Esophagus muscularis mucosa (tissue), 4 donors: ENCODE results near the gene KIR2DL1. TPM values are rescaled to one million over a fixed set of nuclear protein-coding genes. Genes with fewer than 3 reads are reported as not detected.
"Not testable (repeated sequence)": the region's sequence is repeated elsewhere in the genome, so short reads cannot be mapped to it uniquely, and the experiment has no call there.

Experiments used
- DNase-seq: peaks from one replicate; pipeline ENCODE4 v3.0.0-alpha.2; 2017; ENCODE audit errors: extremely low spot score
- H3K27ac ChIP-seq, 4 donors: fragments of 200-600 bp; sonication (generic); replicated peaks in 1 of 4; 1 replicate in 3 of 4; 2 replicates in 1 of 4; pipeline ENCODE4 v1.5.1; 2016 to 2019; ENCODE audit warnings: mild to moderate bottlenecking in 1 of 4
- H3K27me3 ChIP-seq, 4 donors: fragments of 200-600 bp; sonication (generic); one replicate each; pipeline versions ENCODE4 v1.5.1 to v1.6.0; 2016 to 2019
- H3K36me3 ChIP-seq, 4 donors: fragments of 200-600 bp; sonication (generic); one replicate each; pipeline ENCODE4 v1.5.1; 2016 to 2019
- H3K4me1 ChIP-seq, 4 donors: fragments of 200-600 bp; sonication (generic); one replicate each; pipeline ENCODE4 v1.5.1; 2016 to 2019
- H3K4me3 ChIP-seq, 4 donors: fragments of 200-600 bp; sonication (generic); 1 replicate in 2 of 4; 2 replicates in 2 of 4; pipeline ENCODE4 v1.5.1; 2016 to 2019; ENCODE audit warnings: mild to moderate bottlenecking in 4 of 4, moderate library complexity in 1 of 4
- H3K9me3 ChIP-seq, 4 donors: fragments of 200-600 bp; sonication (generic); 1 replicate in 3 of 4; 2 replicates in 1 of 4; pipeline ENCODE4 v1.5.1; 2016 to 2019
- CTCF ChIP-seq, 3 experiments: fragments of 200-600 bp in 2 of 3; fragments of 450-650 bp in 1 of 3; sonication (generic) in 2 of 3; IDR thresholded peaks; one replicate each; pipeline ENCODE4 v1.5.1; 2017 to 2019; ENCODE audit warnings: antibody characterized with exemption in 3 of 3, mild to moderate bottlenecking in 2 of 3, moderate library complexity in 1 of 3
- EP300 ChIP-seq: sonication (generic); formaldehyde crosslinking; IDR thresholded peaks from one replicate; pipeline ENCODE4 v1.6.1; 2017; ENCODE audit warnings: antibody characterized with exemption
- POLR2A ChIP-seq: fragments of 450-650 bp; IDR thresholded peaks from one replicate; pipeline ENCODE4 v1.6.1; 2017; ENCODE audit warnings: antibody characterized with exemption, moderate library complexity, mild to moderate bottlenecking, low read depth
- POLR2AphosphoS5 ChIP-seq, 2 donors: sonication (generic); formaldehyde crosslinking; IDR thresholded peaks; one replicate each; pipeline ENCODE4 v1.6.1; 2017; ENCODE audit warnings: antibody characterized with exemption in 2 of 2
- WGBS: methylation state at CpG from one replicate; pipeline ENCODE4 v1.1.5; 2018; 5-methylcytosine and 5-hydroxymethylcytosine counted together
- intact Hi-C: fragments of 100-400 bp; cut with DNase I; formaldehyde crosslinking; loops from one replicate; pipeline ENCODE4 v1.15.1; 2023
- small RNA-seq, 3 donors: library from RNA; depleted of rRNA; stranded (forward); fragments of <200 nt; gene quantifications; one replicate each; pipeline ENCODE3, GENCODE V24; 2016
- total RNA-seq, 4 donors: library from RNA; depleted of rRNA; stranded (reverse); fragments of >200 nt; gene quantifications; one replicate each; pipeline versions ENCODE4 v1.1.0 to v1.2.1, GENCODE V29; 2016

Gene KIR2DL1
- total RNA-seq, 4 donors from 2014 or later: not detected

DNA sequence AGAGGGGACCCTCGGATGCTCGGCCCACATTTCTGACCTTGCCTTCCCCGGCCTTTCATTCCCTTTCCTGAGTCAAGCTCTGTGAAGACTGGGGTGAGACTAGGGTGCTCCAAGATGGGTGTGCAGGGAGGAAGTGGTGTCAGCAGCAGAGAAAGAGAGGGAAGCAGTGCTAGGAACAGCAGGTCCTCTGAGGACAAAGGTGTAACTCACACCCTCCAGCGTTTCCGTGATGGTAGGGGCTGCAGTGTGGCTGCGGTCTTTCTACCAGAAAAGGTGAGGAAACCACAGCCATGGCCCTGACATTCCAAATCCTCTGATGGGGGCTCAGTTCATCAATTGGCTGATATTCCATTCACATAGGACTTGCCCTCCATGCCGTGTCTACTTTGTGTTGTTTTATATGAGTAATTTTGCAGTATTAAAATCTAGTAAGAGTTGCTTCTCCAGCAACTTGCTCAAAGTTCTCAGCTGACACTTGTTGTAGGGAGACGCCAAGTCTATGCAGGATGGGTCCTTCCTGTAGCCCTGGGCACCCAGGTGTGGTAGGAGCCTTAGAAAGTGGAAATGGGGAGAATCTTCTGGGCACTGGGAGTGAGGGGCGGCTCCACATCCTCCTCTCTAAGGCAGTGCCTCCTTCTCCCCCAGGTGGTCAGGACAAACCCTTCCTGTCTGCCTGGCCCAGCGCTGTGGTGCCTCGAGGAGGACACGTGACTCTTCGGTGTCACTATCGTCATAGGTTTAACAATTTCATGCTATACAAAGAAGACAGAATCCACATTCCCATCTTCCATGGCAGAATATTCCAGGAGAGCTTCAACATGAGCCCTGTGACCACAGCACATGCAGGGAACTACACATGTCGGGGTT is 48.3 kb downstream of the KIR2DL1 start:
- H3K4me1 ChIP-seq: no peaks in the 10 kb centered on the region
- H3K36me3 ChIP-seq: no peaks in the 10 kb centered on the region
- no peaks in the 10 kb centered on the region for H3K9me3 ChIP-seq
- H3K4me3 ChIP-seq: no peak overlapping the region
- H3K27me3 ChIP-seq: peaks cover 0 to 20% (median 0%) of the 10 kb centered on the region in 4 donors
- no peak overlapping the region for H3K27ac ChIP-seq
- DNase-seq: no peak
- TF ChIP-seq EP300 (no peak), POLR2A (no peak), POLR2AphosphoS5 (IDR thresholded peaks at IDR 0.05) (no peak), CTCF (IDR thresholded peaks at IDR 0.05) (no peak)
- intact Hi-C loops: no loop called here
- WGBS: 86% methylated on average over 13 of the region's 15 CpGs

GRCh38 chr19:54824416-54824815 is 54.8 kb downstream of the KIR2DL1 start:
- H3K27me3 ChIP-seq, H3K36me3 ChIP-seq, H3K4me3 ChIP-seq, H3K4me1 ChIP-seq, intact Hi-C loops, DNase-seq, H3K27ac ChIP-seq, H3K9me3 ChIP-seq: not testable (repeated sequence)
- WGBS: 62% methylated on average over 4 of the region's 4 CpGs

- DNase-seq, H3K4me1 ChIP-seq, intact Hi-C loops, H3K4me3 ChIP-seq, H3K36me3 ChIP-seq, H3K9me3 ChIP-seq, H3K27me3 ChIP-seq, H3K27ac ChIP-seq: not testable (repeated sequence)
- 28% methylated on average over 6 of the region's 7 CpGs for WGBS
These were observed 55.7 kb downstream of the KIR2DL1 start for GRCh38 chr19:54825326-54825725.

GRCh38 chr19:54828064-54828463 is 58.5 kb downstream of the KIR2DL1 start:
- H3K27ac ChIP-seq, H3K4me1 ChIP-seq, H3K27me3 ChIP-seq, H3K9me3 ChIP-seq, intact Hi-C loops, H3K36me3 ChIP-seq, H3K4me3 ChIP-seq, DNase-seq: not testable (repeated sequence)
- WGBS: 72% methylated on average over 7 of the region's 8 CpGs

- H3K9me3 ChIP-seq, H3K4me1 ChIP-seq, H3K27ac ChIP-seq, H3K4me3 ChIP-seq, intact Hi-C loops, H3K36me3 ChIP-seq, DNase-seq, H3K27me3 ChIP-seq: not testable (repeated sequence)
- WGBS: 93% methylated on average over 14 of the region's 14 CpGs
These were observed 62.9 kb downstream of the KIR2DL1 start, which contains the start of gene KIR2DS4 for GRCh38 chr19:54832496-54832895. Gene KIR2DS4 (plus strand): TSS chr19:54832676.

Small RNA genes lying within 50 kb of the gene (small RNA-seq; reads per million reads assigned to genes)
- 0 reads per million in 3 donors for gene KIR3DP1

Other genes starting within 250 kb of the KIR2DL1 start
- 1 to 10 TPM in 3 of 4 donors, under 1 TPM in 1; 0.83 to 4.6 (median 2.3) TPM for gene LILRA2, start 196.0 kb upstream of the KIR2DL1 start, total RNA-seq
- gene LILRA1, start 176.2 kb upstream of the KIR2DL1 start, total RNA-seq: 1 to 10 TPM in 1 of 4 donors, under 1 TPM in 3; 0.23 to 2.0 (median 0.47) TPM
- gene LILRB1, start 139.3 kb upstream of the KIR2DL1 start, total RNA-seq: 1 to 10 TPM; 1.4 to 5.0 (median 2.7) TPM
- gene LILRB4, start 106.8 kb upstream of the KIR2DL1 start, total RNA-seq: 10 to 100 TPM in 1 of 4 donors, 1 to 10 TPM in 3; 4.9 to 16.2 (median 6.5) TPM
- not detected for gene KIR3DL3, start 45.4 kb upstream of the KIR2DL1 start, total RNA-seq
- gene KIR2DL3, start 31.3 kb upstream of the KIR2DL1 start, total RNA-seq: not detected
- not detected for gene KIR2DL4, start 33.8 kb downstream of the KIR2DL1 start, total RNA-seq
- not detected for gene KIR3DL1, start 46.7 kb downstream of the KIR2DL1 start, total RNA-seq
- gene KIR2DS4, start 62.9 kb downstream of the KIR2DL1 start, total RNA-seq: not detected
- gene KIR3DL2, start 80.7 kb downstream of the KIR2DL1 start, total RNA-seq: not detected
- 1 to 10 TPM in 2 of 4 donors, under 1 TPM in 1, not detected in 1; 0.29 to 6.3 (median 1.4) TPM for gene FCAR, start 104.4 kb downstream of the KIR2DL1 start, total RNA-seq
- under 1 TPM in 1 of 4 donors, not detected in 3; 0.33 TPM for gene NCR1, start 136.4 kb downstream of the KIR2DL1 start, total RNA-seq
- not detected for gene NLRP7, start 177.7 kb downstream of the KIR2DL1 start, total RNA-seq
- under 1 TPM in 2 of 4 donors, not detected in 2; 0.42 to 0.50 TPM for gene NLRP2, start 196.6 kb downstream of the KIR2DL1 start, total RNA-seq